Measurements from ENCODE around the gene MAML2.

MAML2 gene

DNA sequence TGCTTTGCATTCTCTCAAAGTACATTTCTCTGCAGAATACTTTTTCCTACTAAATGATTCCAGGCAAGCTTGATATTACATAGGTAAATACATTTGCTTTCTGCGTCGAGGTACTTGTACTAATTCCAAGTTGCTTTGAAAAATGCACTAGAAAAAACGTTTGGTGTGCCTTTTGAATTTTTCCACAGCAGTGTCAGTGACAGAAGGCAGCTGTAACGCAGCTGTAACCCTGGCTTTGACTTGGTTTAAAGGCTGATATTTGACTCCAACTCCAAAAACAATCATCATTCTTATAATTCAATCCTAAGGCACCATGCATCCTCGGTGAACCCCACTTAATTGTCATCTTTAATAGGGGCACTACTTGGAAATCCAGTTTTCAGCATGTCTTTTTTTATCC lies 125.0 kb downstream of the MAML2 start:
- in situ Hi-C loops (cut with MboI; ENCODE audit: low sequenced_read_pairs), result no loop called here

DNA sequence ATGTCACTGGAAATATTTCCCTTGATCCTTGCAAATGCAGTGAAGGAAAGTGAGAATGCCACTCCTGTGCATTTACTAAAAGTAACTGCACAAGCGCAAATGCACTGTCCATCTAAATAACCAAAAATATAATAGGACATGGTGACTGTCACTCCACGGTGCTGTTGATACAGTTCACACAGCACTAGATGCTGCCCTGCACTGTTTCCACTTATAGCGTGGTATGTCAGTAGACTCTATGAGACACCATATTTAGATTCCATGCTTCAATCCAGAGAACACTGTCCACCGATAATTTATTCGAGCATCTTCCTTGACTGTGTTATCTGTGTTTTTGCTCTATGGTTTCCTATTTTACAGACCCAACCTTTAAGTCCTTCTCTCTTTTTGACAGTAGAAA lies 125.8 kb downstream of the MAML2 start:
- in situ Hi-C loops (cut with MboI; ENCODE audit: low sequenced_read_pairs), result no loop called here

DNA sequence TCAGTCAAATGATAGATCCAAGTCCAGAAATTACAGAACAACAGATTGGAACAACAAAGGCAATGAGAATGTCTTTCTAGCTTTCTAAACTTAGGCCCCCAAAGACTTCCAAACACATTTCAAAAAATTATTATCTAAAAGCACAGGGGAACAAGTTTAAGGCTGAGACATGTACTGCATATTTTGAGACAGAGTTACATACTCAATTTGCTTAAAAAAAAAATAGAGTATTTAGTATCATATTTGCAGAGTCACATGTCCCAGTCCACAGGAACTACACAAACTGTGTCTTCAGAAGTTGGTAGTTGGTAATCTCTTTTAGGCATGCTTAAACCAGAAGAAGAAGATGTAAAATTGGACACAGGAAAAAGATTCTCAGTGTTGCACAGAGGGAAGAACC lies 127.2 kb downstream of the MAML2 start:
- in situ Hi-C loops (cut with MboI; ENCODE audit: low sequenced_read_pairs), result no loop called here

DNA sequence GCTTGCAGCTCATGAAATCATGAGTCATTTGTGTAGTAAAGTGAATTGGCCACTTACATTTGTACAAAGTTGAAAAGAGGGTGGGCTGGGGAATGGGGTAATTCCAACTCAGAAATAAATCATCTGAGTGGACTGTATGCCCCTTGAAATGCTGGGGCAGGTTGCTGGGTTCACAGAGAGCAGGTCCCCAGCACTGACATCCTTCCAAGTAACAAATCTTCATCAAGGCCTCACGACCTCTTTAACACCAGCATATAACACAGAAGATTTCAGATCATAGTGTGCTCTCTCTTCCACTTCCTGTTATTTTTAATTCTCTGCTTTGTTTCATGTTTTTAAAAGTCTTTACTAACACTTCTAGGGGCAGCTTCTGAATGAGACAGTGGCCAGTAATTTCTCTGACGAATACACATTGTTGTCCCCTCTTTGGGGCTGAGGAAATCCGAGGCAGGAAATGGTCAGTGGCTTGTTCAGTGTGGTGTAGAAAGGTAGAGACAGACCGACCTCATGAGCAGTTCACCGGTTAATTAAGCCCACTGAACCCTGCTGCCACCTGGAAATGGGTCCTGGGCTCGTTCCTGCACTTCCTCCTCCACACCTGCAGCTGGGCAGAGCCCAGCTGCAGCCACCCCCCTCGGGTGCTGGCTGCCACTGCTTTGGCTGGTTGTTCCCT lies 127.7 kb downstream of the MAML2 start:
- in situ Hi-C loops (cut with MboI; ENCODE audit: low sequenced_read_pairs), result no loop called here

DNA sequence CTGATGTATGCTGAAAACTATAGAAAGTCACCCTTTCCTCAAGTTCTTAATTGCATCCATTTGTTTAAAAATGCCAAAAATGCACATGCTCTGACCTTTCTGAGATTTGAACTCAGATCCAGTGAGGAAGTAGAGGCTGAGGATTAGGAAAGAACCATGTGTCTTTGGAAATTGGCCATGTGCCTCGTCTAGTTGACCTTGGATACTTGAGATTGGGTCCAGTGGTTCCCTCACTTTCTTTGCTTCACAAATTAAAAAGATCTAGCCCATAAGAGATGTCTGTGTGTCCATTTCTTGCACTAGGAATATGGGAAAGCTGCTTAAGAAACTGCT lies 128.3 kb downstream of the MAML2 start:
- in situ Hi-C loops (cut with MboI; ENCODE audit: low sequenced_read_pairs), result no loop called here

DNA sequence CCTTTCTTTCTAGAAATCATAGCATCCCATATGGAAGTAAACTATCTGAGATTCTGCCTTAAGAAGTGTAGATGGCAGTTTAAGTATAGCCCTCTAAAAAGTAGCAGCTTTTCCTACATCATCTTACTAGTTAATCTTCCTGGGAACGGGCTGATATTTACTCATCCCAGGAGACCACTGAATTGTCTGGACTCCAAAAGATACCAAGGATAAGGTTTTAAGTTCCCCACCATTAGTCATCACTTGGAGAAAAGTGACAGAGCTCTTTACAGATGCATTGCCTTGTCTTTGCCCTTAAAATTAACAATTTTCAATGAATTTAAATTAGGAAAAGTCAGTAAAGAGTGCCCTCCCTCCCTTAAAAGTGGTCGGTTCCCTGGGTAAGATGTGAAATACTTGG lies 129.5 kb downstream of the MAML2 start:
- in situ Hi-C loops (cut with MboI; ENCODE audit: low sequenced_read_pairs), result no loop called here

DNA sequence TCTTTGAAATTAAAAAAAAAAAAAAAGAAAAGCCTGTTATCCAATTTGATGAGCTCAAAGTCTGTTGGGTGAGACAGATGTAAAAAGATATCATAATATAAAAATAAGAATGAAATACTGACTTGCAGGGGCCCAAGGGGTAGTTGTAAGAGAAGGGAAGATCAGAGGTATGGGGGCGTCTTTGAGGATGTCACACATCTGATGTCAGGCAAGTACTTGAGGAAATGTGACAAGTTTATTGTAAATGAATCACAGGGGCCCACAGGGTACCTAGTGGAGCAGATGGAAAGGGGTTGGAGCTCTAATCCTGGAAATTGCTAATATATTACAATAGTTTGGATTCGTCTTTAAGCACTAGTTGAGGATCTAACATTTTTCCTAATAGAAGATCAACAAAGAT lies 131.6 kb downstream of the MAML2 start:
- in situ Hi-C loops (cut with MboI; ENCODE audit: low sequenced_read_pairs), result no loop called here

DNA sequence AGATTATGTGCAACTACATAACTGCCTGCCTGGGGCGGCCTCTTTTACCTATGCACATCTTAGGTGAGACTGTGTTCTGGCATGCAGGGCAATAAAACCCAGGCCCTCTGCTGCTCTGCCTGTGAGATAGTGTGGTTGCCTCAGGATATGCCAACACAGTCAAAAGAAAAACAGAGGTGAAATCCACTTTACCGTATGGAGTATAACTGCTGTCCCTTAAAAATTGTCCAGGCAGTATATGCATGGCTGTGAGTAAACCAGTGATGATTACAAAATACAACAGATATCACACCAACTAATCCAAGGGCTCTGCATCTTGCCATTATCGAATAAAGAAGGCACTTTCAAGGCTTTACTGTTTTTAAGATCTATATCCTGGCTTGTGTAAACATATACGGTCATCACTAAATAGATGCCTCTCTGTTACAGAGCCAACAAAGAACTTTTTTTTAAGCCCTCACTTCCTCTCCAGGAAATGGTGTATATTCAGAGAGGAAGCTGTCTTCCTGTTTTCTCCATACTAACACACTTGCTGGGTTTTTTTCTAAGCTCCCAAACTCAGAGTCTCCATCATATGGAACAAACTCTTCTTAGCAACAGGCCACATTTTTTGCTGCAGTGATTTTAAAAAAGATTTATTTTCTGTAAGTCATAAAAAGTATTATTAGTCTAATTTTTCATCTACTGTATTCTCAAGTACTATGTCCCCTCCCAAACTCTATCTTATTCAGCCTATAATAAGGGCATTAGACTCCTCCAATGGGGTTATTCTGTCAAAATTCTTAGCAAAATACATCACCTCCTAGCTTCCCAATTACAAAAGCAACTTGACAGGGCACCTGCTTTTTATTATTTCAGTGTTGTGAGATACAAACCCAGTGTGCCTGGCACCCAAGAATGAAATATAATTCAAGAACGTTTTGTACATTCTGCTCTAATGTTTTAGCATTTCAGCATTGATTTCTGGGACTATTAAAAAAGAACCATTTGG lies 135.2 kb downstream of the MAML2 start:
- in situ Hi-C loops (cut with MboI; ENCODE audit: low sequenced_read_pairs), result no loop called here

DNA sequence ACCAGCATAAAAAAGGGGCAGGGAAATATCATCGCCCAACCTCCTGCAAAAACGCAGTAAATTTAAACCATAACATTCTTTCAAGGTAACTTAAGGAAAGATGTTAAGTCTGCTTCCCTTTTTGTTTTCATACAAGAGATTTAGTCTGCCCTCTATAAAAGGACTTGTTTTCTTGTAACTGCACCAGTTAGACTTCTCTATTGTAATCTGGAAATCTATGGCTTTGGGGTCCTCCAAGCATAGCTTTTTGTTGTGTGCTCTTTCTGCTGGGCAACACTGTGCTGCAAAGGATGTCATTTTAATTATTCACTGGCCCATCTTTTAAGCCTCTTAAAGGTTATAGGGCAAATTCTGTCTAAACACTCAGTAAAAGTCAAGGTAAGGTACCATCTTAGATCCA lies 136.0 kb downstream of the MAML2 start:
- in situ Hi-C loops (cut with MboI; ENCODE audit: low sequenced_read_pairs), result no loop called here

DNA sequence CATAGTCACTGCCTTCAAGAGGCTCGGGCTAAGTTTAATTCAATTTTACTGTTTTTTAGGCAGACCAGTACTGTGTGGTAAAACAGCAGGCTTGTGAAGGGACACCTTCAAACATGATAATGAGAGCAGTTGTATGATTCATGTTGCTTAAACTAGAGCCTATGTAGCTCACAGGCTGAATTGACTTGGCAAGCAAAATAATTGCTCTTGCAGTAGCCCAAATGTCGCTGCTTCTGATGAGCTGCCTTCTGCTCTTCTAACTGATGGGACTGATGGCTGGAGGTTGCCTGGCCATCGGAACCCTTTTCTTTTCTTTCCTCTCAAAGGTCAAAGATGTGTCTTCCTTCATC lies 137.6 kb downstream of the MAML2 start:
- in situ Hi-C loops (cut with MboI; ENCODE audit: low sequenced_read_pairs), result no loop called here

DNA sequence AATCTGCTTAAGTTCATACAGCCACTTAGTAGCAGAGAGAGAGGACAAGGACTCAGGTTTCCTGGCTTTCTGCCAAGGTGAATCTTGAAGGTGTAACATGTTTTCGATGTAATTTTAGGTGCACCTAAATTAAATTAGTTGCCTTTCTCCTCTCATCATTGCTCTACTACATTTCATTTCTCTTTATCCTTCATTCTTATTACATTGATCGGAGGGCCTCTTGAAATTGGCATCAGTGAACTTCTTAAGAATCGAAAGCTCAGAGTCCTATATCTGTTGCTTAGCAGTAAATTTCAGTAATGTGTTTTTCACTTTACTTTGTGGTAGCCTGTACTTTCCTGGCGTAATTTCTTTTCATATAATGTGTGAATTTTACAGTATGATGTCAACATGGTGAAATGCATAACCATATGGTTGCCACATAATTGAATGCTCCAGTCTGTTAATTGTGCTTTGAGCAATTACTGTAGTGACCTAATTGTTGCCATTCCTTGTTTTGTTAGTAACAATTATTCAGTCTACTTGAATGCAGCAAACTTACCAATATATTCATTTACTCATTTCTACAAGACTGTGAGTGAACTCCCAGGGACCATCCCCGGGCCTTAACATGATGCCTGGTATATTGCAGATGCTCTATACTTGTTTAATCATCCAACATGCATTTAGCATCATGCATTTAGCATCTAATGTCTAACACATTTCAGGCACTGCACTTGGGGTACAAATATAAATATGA lies 138.1 kb downstream of the MAML2 start:
- in situ Hi-C loops (cut with MboI; ENCODE audit: low sequenced_read_pairs), result no loop called here

DNA sequence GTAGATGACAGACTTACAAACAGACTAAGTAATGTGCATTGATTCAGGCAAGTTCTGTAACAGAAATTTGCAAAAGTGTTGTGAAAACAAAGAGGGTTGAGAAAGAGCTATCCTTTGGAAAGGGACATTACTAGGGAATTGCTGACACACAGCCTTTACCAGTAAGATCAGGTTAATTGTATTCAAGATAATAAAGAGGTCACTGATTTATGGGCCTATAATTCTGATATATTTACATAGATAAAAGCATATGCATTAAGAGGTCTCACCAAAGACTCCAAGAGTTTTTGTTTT lies 138.7 kb downstream of the MAML2 start:
- in situ Hi-C loops (cut with MboI; ENCODE audit: low sequenced_read_pairs), result no loop called here

DNA sequence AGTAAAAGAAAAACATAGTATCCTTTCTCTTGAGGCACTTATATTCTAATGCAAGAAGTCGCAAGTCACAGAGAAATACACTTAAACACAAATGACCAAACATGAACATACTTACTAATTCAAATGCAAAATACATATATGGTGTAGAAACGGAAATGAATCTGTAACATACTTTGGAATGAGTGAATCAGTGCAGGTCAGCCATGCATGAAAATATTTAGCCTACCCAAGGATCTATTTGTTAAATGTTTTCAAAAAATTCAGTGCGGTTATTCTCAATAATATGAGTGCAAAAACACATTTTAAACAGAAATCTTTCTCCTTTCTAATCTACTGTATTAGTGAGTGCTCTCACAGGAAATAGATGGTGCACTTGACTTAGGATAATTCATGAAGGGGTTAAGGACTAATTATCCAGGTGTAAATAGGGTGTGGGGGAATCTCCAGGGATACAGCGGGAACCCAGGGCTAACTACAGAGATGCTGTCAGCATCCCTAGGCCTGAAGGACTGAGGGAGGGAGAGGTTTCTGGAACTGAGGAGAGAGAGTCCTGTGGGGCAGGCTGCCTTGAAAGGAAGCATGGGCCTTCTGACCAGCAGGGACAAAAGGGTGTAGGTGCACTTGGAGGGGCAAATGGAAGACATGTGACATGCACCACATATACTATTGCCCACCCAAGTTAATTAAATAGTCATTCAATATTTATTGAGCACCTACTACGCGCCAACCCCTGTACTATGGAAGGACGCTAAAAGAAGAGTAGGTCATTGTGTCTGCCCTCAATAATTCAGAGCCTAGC lies 139.2 kb downstream of the MAML2 start:
- in situ Hi-C loops (cut with MboI; ENCODE audit: low sequenced_read_pairs), result no loop called here

DNA sequence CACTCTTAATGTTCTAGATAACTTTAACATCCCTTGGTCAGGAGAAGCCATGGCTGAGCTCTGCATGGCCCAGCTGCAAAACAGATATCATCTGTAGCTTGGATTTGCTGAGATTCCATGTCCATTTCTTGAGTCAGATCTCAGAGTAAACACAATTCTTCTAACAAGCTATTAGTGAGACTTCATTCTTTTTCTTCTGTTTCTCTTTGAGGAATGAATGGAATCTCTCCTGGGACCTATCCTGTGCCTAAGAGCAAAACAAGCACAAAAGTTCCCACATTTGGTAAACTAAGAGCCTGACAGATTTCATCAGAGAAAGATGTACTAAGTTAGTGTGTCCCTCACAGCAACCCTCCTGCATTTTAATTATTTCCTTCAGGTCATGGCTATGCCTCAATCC lies 142.8 kb downstream of the MAML2 start:
- in situ Hi-C loops (cut with MboI; ENCODE audit: low sequenced_read_pairs), result no loop called here

DNA sequence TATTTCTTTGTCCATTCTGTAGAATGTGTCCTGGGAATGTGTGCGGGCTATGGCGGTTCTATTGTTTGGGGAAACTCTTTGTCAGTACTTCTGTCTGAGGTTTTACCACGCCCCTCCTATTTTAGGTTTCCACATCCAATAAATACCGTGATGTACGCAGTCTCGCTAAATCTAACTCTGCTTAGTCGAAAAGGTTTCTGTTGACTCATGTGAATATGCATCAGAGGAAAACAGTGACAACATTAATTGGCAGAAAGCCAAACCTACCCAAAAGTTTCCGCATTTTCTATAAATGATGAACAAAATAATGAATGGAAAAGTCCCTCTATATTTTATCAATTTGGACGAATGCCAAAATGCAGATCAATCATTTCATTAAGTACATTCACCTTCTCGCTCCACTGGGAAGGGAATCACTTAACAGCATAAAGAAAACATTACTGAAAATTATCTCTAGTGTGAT lies 143.4 kb downstream of the MAML2 start:
- in situ Hi-C loops (cut with MboI; ENCODE audit: low sequenced_read_pairs), result no loop called here

DNA sequence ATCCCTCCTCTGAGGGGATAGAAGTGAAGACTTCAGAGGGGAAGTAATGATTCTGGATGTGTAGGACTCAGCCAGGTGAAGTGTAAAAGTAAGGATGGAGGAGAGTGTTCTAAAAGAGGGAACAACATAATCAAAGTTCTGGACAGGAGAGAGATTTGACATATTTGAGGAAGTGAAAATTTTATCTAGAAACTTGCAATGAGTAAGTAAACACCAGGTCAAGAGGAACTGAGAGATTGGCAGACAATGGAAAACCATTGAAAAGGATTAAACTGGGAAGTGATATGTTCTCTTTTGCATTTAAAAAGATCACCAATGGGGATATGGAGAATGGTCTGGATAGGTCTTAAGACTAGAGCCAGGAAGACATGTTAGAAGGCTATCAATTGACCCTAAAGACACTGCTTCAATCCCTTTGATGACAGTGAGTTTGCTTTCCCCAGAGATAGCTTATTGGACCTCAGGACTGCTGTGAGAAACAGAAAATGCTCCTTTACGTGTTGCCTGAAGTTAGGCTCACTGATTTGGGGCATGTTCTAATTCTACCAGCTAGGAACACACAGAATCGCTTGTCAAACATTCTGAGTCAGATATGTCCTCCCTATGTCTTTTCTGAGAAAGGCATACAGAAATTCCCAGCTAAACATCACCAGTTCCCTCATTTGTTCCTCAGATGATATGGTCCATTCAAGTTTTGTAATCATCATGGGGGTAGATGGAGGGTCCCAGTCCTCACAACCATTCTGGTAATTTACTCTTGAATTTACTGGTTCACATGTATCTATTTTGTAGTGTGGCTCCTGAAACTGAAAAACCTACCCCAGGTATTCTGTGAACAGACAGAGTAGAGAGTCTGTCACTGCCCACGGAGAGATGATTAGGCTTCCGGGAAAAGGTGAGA lies 144.9 kb downstream of the MAML2 start:
- in situ Hi-C loops (cut with MboI; ENCODE audit: low sequenced_read_pairs), result no loop called here

DNA sequence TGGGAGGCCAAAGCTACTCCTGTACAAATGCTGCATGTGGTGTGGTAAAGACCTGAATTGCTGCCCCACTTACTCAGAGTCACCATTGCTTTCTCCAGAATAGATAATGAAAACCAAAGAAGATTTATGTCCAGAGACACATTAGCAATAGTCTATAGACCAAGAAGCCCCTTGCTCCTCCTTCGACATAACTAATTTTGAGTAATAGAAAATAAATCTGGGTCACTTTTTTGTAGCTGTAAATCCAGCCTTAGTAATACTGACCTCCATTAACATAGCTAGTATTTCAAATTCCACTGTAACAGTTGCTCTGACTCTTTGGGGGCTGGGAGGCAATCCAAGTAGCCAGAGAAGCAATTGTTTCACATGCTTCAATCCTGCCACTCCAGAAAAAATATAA lies 145.9 kb downstream of the MAML2 start:
- in situ Hi-C loops (cut with MboI; ENCODE audit: low sequenced_read_pairs), result no loop called here

DNA sequence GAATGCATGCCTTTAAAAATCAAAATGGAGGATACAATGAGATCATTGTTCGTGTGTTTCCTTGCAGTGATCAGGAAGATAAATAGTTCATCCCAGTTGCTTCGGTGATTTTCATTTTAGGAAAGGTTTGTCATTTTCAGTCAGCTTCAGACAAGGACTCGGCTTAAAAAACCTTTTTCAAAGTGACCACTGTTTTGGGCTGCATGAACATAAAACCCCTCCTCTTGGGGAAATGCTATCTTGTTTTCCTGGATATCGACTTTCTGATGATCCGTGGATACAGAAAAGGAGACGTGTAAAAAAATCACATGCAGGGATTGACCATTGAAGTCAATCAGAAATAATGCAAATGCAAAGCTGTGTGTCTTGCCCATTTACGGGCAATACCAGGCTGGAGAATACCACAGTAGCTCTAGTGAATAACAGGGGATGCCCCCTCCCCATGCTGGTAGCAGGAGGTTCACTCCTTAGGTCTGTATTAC lies 146.8 kb downstream of the MAML2 start:
- in situ Hi-C loops (cut with MboI; ENCODE audit: low sequenced_read_pairs), result no loop called here

DNA sequence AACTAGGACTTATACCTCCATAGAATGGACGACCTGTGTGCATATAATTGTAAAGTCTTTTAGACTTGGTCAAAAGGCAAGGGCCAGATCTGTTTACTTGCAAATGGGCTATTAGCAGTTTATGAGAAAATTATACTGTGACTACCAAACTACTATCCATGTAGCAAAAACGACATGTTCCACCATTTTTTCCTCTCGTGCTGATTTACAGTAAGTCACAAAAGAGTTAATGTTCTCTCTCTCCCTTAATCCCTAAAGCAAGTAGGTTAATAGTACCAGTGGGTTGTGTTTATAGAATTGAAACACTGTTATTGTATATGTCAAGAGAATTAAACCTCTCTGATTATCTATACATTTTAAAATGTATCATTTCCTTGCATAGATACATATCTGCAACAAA lies 147.3 kb downstream of the MAML2 start:
- in situ Hi-C loops (cut with MboI; ENCODE audit: low sequenced_read_pairs), result no loop called here
